K562 (cell line): ENCODE data around the gene LSM14B. TPM values are rescaled to one million over a fixed set of nuclear protein-coding genes. Genes with fewer than 3 reads are reported as not detected.

Experiments
- ATAC-seq: fragments of 200-7000 bp; cut with Tn5 transposase; 3 replicates; pipeline ENCODE4 v1.9.1; 2020; ENCODE audit warnings: moderate library complexity
- BruUV-seq: library from RNA; stranded (reverse); fragments of 400-500 nt; replicated peaks from 2 replicates; lab custom pipeline; 2021; lab: Mats Ljungman, UMichigan
- CTCF ChIA-PET: fragments of 300-600 bp; formaldehyde crosslinking; extraction: SDS; loops from one replicate; lab custom pipeline; 2021; ENCODE audit warnings: low intra/inter-chr PET ratio; lab: Yijun Ruan, JAX
- POLR2A ChIA-PET: fragments of 300-600, 350-650 bp; sonication (Branson Sonifier 250); formaldehyde crosslinking; extraction: SDS; loops from one replicate; lab custom pipeline; 2021; ENCODE audit warnings: antibody characterized with exemption, inconsistent platforms; lab: Yijun Ruan, JAX
- DNase-seq, 4 experiments: peaks; one replicate each; pipeline versions ENCODE4 v3.0.0 to v3.0.0-alpha.2; 2011 to 2018; ENCODE audit warnings: low spot score in 3 of 4, mixed read lengths in 3 of 4; ENCODE audit errors: extremely low read depth in 1 of 4
- FAIRE-seq: peaks from 2 replicates; lab custom pipeline; 2011; peaks lifted over from hg19 to GRCh38; lab: Jason Lieb, UNC
- H2AFZ ChIP-seq: 2 replicates; pipeline ENCODE4 v1.6.0; 2011; ENCODE audit warnings: low read depth, low read length, control low read depth, inconsistent platforms
- H3K27ac ChIP-seq: fragments of 200-600 bp; 3 replicates; pipeline ENCODE4 v1.8.0; 2011; ENCODE audit warnings: low read depth, mild to moderate bottlenecking, control low read depth, inconsistent platforms, low read length, moderate library complexity, mixed read lengths; ENCODE audit errors: extremely low read depth
- H3K27me3 ChIP-seq, 2 experiments: fragments of 300-600 bp in 1 of 2; 2 replicates in 1 of 2; 3 replicates in 1 of 2; pipeline versions ENCODE4 v1.6.0 to v1.8.0; 2011; ENCODE audit warnings: inconsistent platforms in 2 of 2, low read length in 2 of 2, mild to moderate bottlenecking in 1 of 2, mixed read lengths in 1 of 2, moderate library complexity in 1 of 2; ENCODE audit not compliant: control insufficient read depth in 2 of 2, insufficient read depth in 2 of 2
- H3K36me3 ChIP-seq: fragments of 300-600 bp; 3 replicates; pipeline ENCODE4 v1.8.0; 2011; ENCODE audit warnings: mild to moderate bottlenecking, low read length, inconsistent platforms; ENCODE audit not compliant: control insufficient read depth, insufficient read depth
- H3K4me1 ChIP-seq, 2 experiments: fragments of 200-600 bp in 1 of 2; replicated peaks in 1 of 2; 2 replicates in 1 of 2; 3 replicates in 1 of 2; pipeline versions ENCODE4 v1.5.1 to v1.8.0; 2011; ENCODE audit warnings: inconsistent platforms in 2 of 2, low read length in 2 of 2, mild to moderate bottlenecking in 1 of 2, mixed read lengths in 1 of 2, moderate library complexity in 1 of 2; ENCODE audit not compliant: control insufficient read depth in 2 of 2, insufficient read depth in 2 of 2
- H3K4me2 ChIP-seq: 2 replicates; pipeline ENCODE4 v1.6.1; 2011; ENCODE audit warnings: low read length, control low read depth, inconsistent platforms, mixed read lengths; ENCODE audit not compliant: insufficient read depth
- H3K4me3 ChIP-seq: fragments of 200-600 bp; sonication (generic), shearing (Covaris generic); 2 replicates; pipeline ENCODE4 v1.5.1; 2016; ENCODE audit warnings: control low read depth, inconsistent platforms
- H3K79me2 ChIP-seq: fragments of 200-600 bp; 3 replicates; pipeline ENCODE4 v1.8.0; 2011; ENCODE audit warnings: low read length, inconsistent platforms; ENCODE audit not compliant: control insufficient read depth, insufficient read depth
- H3K9ac ChIP-seq, 2 experiments: 2 replicates each; pipeline versions ENCODE4 v1.6.0 to v1.6.1; 2011; ENCODE audit warnings: low read depth in 2 of 2, low read length in 2 of 2, control low read depth in 1 of 2, inconsistent platforms in 1 of 2, mild to moderate bottlenecking in 1 of 2, mixed read lengths in 1 of 2; ENCODE audit not compliant: insufficient read depth in 1 of 2
- H3K9me1 ChIP-seq: one replicate; pipeline ENCODE4 v1.6.0; 2011; ENCODE audit warnings: inconsistent platforms, mild to moderate bottlenecking, low read length, moderate library complexity; ENCODE audit not compliant: control insufficient read depth, insufficient read depth
- H3K9me3 ChIP-seq: replicated peaks from 2 replicates; pipeline ENCODE4 v1.5.1; 2011; ENCODE audit warnings: low read depth, low read length, inconsistent platforms; ENCODE audit not compliant: control insufficient read depth, insufficient read depth
- H4K20me1 ChIP-seq: replicated peaks from 2 replicates; pipeline ENCODE4 v1.6.1; 2011; ENCODE audit warnings: low read length, inconsistent platforms, mixed read lengths; ENCODE audit not compliant: control insufficient read depth, insufficient read depth
- CTCF ChIP-seq, 3 experiments: IDR thresholded peaks in 2 of 3; conservative IDR thresholded peaks in 1 of 3; 2 replicates each; pipeline ENCODE4 v1.5.1; 2011 to 2012; ENCODE audit warnings: low read length in 3 of 3, mild to moderate bottlenecking in 3 of 3, control low read depth in 2 of 3, improper control_type of control experiment in 1 of 3, inconsistent platforms in 1 of 3, low read depth in 1 of 3, mixed read lengths in 1 of 3, moderate library complexity in 1 of 3; ENCODE audit not compliant: insufficient read depth in 2 of 3
- ERF ChIP-seq: fragments of 450-650 bp; formaldehyde crosslinking; IDR thresholded peaks from 2 replicates; pipeline ENCODE4 v1.4.0; 2020; ENCODE audit warnings: mild to moderate bottlenecking, mixed read lengths
- NKRF ChIP-seq: fragments of 450-650 bp; IDR thresholded peaks from 2 replicates; pipeline ENCODE4 v1.6.1; 2016; ENCODE audit warnings: borderline replicate concordance
- POLR2AphosphoS2 ChIP-seq: IDR thresholded peaks from 2 replicates; pipeline ENCODE4 v1.6.1; 2012; ENCODE audit warnings: low read length, improper control_type of control experiment
- SMARCA5 ChIP-seq: fragments of 450-650 bp; IDR thresholded peaks from 2 replicates; pipeline ENCODE4 v1.6.1; 2016
- SREBF1 ChIP-seq: fragments of 150-350 bp; IDR thresholded peaks from 2 replicates; pipeline ENCODE4 v1.6.1; 2014; ENCODE audit warnings: antibody characterized with exemption, low read depth, low read length, borderline replicate concordance
- TFAP4 ChIP-seq: sonication (generic); formaldehyde crosslinking; IDR thresholded peaks from 2 replicates; pipeline ENCODE4 v1.8.0; 2022; ENCODE audit warnings: missing genetic modification reagents, mild to moderate bottlenecking, moderate library complexity, borderline replicate concordance
- WGBS: fragments of 100-300 bp; shearing (Covaris generic); methylation state at CpG from one replicate; pipeline ENCODE4 v1.1.6; 2016; ENCODE audit warnings: low coverage, mixed read lengths; ENCODE audit not compliant: insufficient coverage; ENCODE audit errors: missing lambda C conversion rate; 5-methylcytosine and 5-hydroxymethylcytosine counted together
- in situ Hi-C: fragments of 300-500 bp; cut with MboI; formaldehyde crosslinking; loops from 4 replicates; pipeline ENCODE4 v1.15.0; 2018; ENCODE audit warnings: inconsistent platforms, mixed read lengths
- intact Hi-C: fragments of 100-400 bp; cut with micrococcal nuclease; formaldehyde crosslinking; loops from 2 replicates; pipeline ENCODE4 v1.14.2; 2022
- polyA plus RNA-seq, 8 experiments: library from polyadenylated mRNA; depleted of rRNA in 4 of 8; stranded (reverse) in 5 of 8; unstranded in 3 of 8; fragments of >200 nt; fragmentation: Nextera tagmentation in 2 of 8; fragmentation: Illumina TruSeq in 1 of 8; extraction: Ambion mirVana in 2 of 8; extraction: Trizol in 1 of 8; gene quantifications; 2 replicates each; pipeline versions ENCODE4 v1.2.1 to v1.2.3, GENCODE V29; 2011 to 2014; ENCODE audit warnings: inconsistent platforms in 1 of 8, missing spikeins in 1 of 8
- total RNA-seq, 7 experiments: library from RNA; depleted of rRNA in 6 of 7; stranded (reverse); fragments of >200 nt in 6 of 7; fragmentation: Illumina TruSeq in 2 of 7; extraction: Trizol in 2 of 7; gene quantifications; 2 replicates each; pipeline versions ENCODE4 v1.2.1 to v1.2.3, GENCODE V29; 2011 to 2021; ENCODE audit warnings: low replicate concordance in 1 of 7

The LSM14B gene
- total and polyA plus RNA-seq, 9 of the 15 experiments (the other 6 are each of a cell fraction or from before 2014, with no cell fraction given) = 0.66 to 36.0 (median 20.2) TPM

GRCh38 chr20:62141043-62141396, 18.7 kb downstream of the LSM14B start:
- no peak for DNase-seq
- H3K4me2 ChIP-seq = peak overlapping the region; percentile 80
- ChIA-PET CTCF (interaction anchor here (0.6 kb wide), 1 partner anchor 78 kb away, joined by 3 read pairs; no protein-coding TSS in a partner anchor), POLR2A (interaction anchor here (0.6 to 2.3 kb wide), 7 partner anchors 8 to 138 kb away, joined by 3 to 10 read pairs (median 4); partner anchors contain the start of gene LSM14B)
- no peaks in the 10 kb centered on the region for H3K27me3 ChIP-seq
- no peaks in the 10 kb centered on the region for H3K9me3 ChIP-seq
- WGBS = 88% methylated on average over 7 of the region's 7 CpGs
- H2AFZ ChIP-seq = no peak overlapping the region
- no TSS peak for BruUV-seq
- peak overlapping the region in 1 of 2 experiments; percentile 49; a peak in 1 of 4 replicates for H3K9ac ChIP-seq
- FAIRE-seq = no peak
- intact Hi-C loops (loop anchor here (5.0 to 10.0 kb wide), 4 partner anchors 74 to 244 kb away; partner anchors contain the start of genes RPS21 and TAF4), in situ Hi-C loops (no loop called here)
- H3K4me1 ChIP-seq = peaks cover 26 to 34% of the 10 kb centered on the region in 2 experiments; a peak in 4 of 5 replicates
- H3K9me1 ChIP-seq = no peaks in the 10 kb centered on the region
- no peak overlapping the region for H3K27ac ChIP-seq
- H3K4me3 ChIP-seq = no peak overlapping the region
- H3K36me3 ChIP-seq = peaks cover 78% of the 10 kb centered on the region
- TF ChIP-seq POLR2AphosphoS2 (0 out of 2 replicates have a peak, but pooled peaks have one; percentile 39), SMARCA5 (no peak)
- peaks cover 68% of the 10 kb centered on the region for H3K79me2 ChIP-seq
- no peak for ATAC-seq
- peaks cover 45% of the 10 kb centered on the region for H4K20me1 ChIP-seq

GRCh38 chr20:62141397-62142251, 19.3 kb downstream of the LSM14B start:
- Histone ChIP-seq H3K9me3 (no peaks in the 10 kb centered on the region), H3K4me2 (peak overlapping the region; percentile 80), H2AFZ (no peak overlapping the region), H3K9ac (peak overlapping the region; percentile 90 to 97), H4K20me1 (peaks cover 42% of the 10 kb centered on the region), H3K4me1 (peaks cover 30 to 40% of the 10 kb centered on the region in 2 experiments; a peak in 4 of 5 replicates), H3K79me2 (peaks cover 74% of the 10 kb centered on the region), H3K27me3 (no peaks in the 10 kb centered on the region), H3K36me3 (peaks cover 73% of the 10 kb centered on the region), H3K4me3 (peak overlapping the region; percentile 89), H3K9me1 (no peaks in the 10 kb centered on the region), H3K27ac (peak overlapping the region; percentile 91)
- peak; percentile 48 for ATAC-seq
- CTCF ChIA-PET = no interaction called here
- 14% methylated on average over 14 of the region's 14 CpGs for WGBS
- intact Hi-C loops (loop anchor here (5.0 to 10.0 kb wide), 4 partner anchors 74 to 243 kb away; partner anchors contain the start of genes RPS21 and TAF4), in situ Hi-C loops (no loop called here)
- BruUV-seq = TSS peak; percentile 42
- FAIRE-seq = peak; percentile 70
- DNase-seq = peak in 1 of 4 experiments; percentile 46
- POLR2A ChIA-PET = interaction anchor here (0.6 to 2.3 kb wide), 10 partner anchors 8 to 415 kb away, joined by 3 to 10 read pairs (median 4); partner anchors contain the start of gene LSM14B
- TF ChIP-seq CTCF (IDR thresholded peaks at IDR 0.05 in 2 of 3, conservative IDR thresholded peaks at IDR 0.05 in 1 of 3; ENCODE audit: insufficient read depth in 2 of 3, low read depth in 1 of 3, low read length in 3 of 3) = peak; percentile 45 to 55 (median 50); a peak in 5 of 6 replicates
- no peak for TF ChIP-seq SREBF1
- TF ChIP-seq TFAP4 = peak; percentile 53; the same call in 1 of the 2 replicates
- 0 out of 2 replicates have a peak, but pooled peaks have one; percentile 36 for TF ChIP-seq NKRF
- TF ChIP-seq ERF (CRISPR knock-in tag) = no peak
